Measurements from ENCODE around the gene NIBAN1.

DNA sequence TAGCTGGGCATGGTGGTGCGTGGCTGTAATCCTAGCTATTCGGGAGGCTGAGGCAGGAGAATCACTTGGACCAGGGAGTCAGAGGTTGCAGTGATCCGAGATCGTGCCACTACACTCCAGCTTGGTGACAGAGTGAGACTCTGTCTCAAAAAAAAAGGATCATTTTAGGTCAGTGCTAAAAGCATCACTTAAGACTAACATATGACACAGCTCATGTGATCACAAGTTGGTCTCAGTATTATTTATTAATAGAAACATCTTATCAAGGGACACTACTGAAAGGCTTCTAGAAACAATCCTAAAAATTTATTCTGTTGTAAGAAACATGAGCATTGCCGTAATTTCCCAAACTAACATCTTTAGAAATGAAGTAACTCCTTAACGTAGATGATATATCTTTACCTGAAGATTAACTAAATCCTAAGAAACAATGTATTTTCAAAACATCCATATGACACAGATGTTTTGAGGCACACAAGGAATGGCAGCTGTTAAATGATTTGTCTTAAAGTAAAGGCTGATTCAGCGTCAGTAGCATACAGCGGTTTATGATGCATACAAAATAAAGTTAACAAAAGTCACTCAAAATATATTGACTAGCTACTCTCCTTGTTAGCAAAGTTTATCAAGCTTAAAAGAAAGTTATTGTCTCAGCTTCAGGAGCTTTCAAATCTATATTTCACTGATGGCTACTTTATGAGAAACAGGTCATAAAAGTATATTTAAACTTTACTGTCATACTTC lies 2.6 kb downstream of the NIBAN1 start:
- TF ChIP-seq, protein P1, sequence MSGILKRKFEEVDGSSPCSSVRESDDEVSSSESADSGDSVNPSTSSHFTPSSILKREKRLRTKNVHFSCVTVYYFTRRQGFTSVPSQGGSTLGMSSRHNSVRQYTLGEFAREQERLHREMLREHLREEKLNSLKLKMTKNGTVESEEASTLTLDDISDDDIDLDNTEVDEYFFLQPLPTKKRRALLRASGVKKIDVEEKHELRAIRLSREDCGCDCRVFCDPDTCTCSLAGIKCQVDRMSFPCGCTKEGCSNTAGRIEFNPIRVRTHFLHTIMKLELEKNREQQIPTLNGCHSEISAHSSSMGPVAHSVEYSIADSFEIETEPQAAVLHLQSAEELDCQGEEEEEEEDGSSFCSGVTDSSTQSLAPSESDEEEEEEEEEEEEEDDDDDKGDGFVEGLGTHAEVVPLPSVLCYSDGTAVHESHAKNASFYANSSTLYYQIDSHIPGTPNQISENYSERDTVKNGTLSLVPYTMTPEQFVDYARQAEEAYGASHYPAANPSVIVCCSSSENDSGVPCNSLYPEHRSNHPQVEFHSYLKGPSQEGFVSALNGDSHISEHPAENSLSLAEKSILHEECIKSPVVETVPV (CRISPR knock-in tag; IDR thresholded peaks at IDR 0.05), result no peak
- TF ChIP-seq, protein P2, sequence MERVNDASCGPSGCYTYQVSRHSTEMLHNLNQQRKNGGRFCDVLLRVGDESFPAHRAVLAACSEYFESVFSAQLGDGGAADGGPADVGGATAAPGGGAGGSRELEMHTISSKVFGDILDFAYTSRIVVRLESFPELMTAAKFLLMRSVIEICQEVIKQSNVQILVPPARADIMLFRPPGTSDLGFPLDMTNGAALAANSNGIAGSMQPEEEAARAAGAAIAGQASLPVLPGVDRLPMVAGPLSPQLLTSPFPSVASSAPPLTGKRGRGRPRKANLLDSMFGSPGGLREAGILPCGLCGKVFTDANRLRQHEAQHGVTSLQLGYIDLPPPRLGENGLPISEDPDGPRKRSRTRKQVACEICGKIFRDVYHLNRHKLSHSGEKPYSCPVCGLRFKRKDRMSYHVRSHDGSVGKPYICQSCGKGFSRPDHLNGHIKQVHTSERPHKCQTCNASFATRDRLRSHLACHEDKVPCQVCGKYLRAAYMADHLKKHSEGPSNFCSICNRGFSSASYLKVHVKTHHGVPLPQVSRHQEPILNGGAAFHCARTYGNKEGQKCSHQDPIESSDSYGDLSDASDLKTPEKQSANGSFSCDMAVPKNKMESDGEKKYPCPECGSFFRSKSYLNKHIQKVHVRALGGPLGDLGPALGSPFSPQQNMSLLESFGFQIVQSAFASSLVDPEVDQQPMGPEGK (CRISPR knock-in tag; IDR thresholded peaks at IDR 0.05; ENCODE audit: borderline replicate concordance), result no peak
- TF ChIP-seq ARNTL (CRISPR knock-in tag; IDR thresholded peaks at IDR 0.05; ENCODE audit: borderline replicate concordance, low read depth) (no peak), TOX (CRISPR knock-in tag; IDR thresholded peaks at IDR 0.05; ENCODE audit: borderline replicate concordance) (no peak), ISL1 (CRISPR knock-in tag; IDR thresholded peaks at IDR 0.05) (no peak), OSR1 (CRISPR knock-in tag; IDR thresholded peaks at IDR 0.05) (no peak), PPARA (CRISPR knock-in tag; IDR thresholded peaks at IDR 0.05; ENCODE audit: borderline replicate concordance) (no peak), SNAI2 (CRISPR knock-in tag; IDR thresholded peaks at IDR 0.05) (no peak), ZFP3 (CRISPR knock-in tag; IDR thresholded peaks at IDR 0.05) (no peak), ZC3H10 (CRISPR knock-in tag; IDR thresholded peaks at IDR 0.05) (no peak), CSDC2 (CRISPR knock-in tag; IDR thresholded peaks at IDR 0.05) (no peak), ZNF8 (CRISPR knock-in tag; IDR thresholded peaks at IDR 0.05) (no peak)
- TF ChIP-seq, protein P3, sequence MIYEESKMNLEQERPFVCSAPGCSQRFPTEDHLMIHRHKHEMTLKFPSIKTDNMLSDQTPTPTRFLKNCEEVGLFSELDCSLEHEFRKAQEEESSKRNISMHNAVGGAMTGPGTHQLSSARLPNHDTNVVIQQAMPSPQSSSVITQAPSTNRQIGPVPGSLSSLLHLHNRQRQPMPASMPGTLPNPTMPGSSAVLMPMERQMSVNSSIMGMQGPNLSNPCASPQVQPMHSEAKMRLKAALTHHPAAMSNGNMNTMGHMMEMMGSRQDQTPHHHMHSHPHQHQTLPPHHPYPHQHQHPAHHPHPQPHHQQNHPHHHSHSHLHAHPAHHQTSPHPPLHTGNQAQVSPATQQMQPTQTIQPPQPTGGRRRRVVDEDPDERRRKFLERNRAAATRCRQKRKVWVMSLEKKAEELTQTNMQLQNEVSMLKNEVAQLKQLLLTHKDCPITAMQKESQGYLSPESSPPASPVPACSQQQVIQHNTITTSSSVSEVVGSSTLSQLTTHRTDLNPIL (CRISPR knock-in tag; IDR thresholded peaks at IDR 0.05; ENCODE audit: low read depth), result no peak

All from SK-N-SH treated with all-trans-retinoic acid at 6 μM for 48 hours (cell line).